ENCODE data around the gene ACAT1.

GRCh38 chr11:108117746-108118371 is 3.5 kb upstream of the ACAT1 start:
- no peak for TF ChIP-seq EZH2phosphoT487 (IDR thresholded peaks at IDR 0.05; ENCODE audit: low read depth)
- TF ChIP-seq CTCF (IDR thresholded peaks at IDR 0.05; ENCODE audit: low read depth, low read length) = peak; percentile 57

Data from OCI-LY3 (cell line).